Measurements from ENCODE around the gene RNU1-3. TPM values are rescaled to one million over a fixed set of nuclear protein-coding genes. Genes with fewer than 3 reads are reported as not detected.
"Not testable (repeated sequence)": the region's sequence is repeated elsewhere in the genome, so short reads cannot be mapped to it uniquely, and the experiment has no call there.

The RNU1-3 gene
- total and polyA plus RNA-seq, 5 donors from 2014 or later = 23.7 to 3,278 TPM; not detected in 3

DNA sequence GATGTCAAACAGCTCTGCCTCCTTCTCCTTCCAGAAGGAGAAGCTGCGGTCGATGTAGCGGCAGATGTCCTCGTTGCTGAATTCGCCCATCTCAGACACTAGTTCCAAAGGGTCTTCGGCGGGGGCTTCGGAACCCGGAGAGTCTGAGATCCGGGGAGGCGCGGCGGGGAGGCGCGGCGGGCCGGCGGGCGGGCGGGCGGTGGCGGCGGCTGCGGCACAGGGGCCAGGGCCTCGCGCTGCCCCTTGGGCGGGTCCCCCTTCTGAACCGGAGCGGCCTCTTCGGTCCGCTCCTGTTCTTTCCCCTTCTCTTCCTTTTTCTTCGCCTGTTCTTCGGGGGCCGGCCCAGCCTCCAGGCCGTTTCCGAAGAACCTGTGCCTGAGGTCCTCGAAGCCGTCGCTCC lies 25.5 kb upstream of the RNU1-3 start:
- ATAC-seq (ENCODE audit: low read depth in 2 of 2); H3K4me1 ChIP-seq (ENCODE audit: control insufficient read depth, insufficient read depth, low read length, poor library complexity, severe bottlenecking); H3K4me1 Mint-ChIP-seq; H3K9me3 ChIP-seq (ENCODE audit: control insufficient read depth in 2 of 2, low read length in 2 of 2); H3K27me3 ChIP-seq (ENCODE audit: control insufficient read depth, insufficient read depth, low read length); H3K4me3 Mint-ChIP-seq; H3K27me3 Mint-ChIP-seq; H3K27ac Mint-ChIP-seq; H3K4me3 ChIP-seq (ENCODE audit: low read depth, low read length); H3K27ac ChIP-seq (ENCODE audit: insufficient read depth, low read length, poor library complexity, severe bottlenecking); DNase-seq; H3K36me3 Mint-ChIP-seq; H3K36me3 ChIP-seq (ENCODE audit: control insufficient read depth, insufficient read depth, low read length); H3K9me3 Mint-ChIP-seq: not testable (repeated sequence)

DNA sequence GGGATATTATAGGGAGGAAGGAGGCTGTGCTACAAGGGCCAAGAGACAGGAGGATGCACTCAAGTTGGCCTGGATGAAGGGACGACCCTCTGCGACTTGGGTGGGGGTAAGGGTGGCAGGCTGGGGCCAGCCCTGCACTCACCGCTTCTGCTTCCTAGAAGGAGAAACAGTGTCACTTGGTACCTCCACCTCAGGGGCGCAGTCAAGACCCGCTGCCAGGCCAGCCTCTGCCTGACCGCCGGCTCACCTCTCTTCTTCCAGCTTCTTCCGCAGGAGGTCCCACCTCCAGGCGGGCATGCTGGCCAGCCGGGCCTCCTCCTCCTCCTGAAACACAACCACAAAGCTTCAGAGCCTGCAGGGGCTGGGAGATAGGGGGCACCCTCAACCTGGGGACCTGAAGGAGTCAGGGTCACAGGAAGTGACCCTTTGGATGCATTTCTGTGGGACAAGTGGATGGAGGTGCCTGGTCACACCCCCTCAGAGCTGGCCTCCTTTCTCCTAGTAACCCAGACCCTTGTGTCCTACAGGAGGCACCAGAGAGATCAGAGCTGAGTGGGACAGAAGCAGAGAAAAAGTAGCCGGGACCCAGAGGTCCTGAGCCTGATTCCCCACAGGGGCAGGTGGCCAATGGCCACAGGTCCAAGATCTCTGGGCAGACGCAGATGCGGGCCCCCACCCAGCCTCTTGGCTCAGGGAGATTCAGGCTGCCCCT lies 24.4 kb upstream of the RNU1-3 start:
- not testable (repeated sequence) for H3K9me3 Mint-ChIP-seq; H3K9me3 ChIP-seq (ENCODE audit: control insufficient read depth in 2 of 2, low read length in 2 of 2); H3K36me3 Mint-ChIP-seq; DNase-seq; H3K27ac ChIP-seq (ENCODE audit: insufficient read depth, low read length, poor library complexity, severe bottlenecking); H3K27ac Mint-ChIP-seq; H3K4me1 Mint-ChIP-seq; H3K4me3 ChIP-seq (ENCODE audit: low read depth, low read length); ATAC-seq (ENCODE audit: low read depth in 2 of 2); H3K36me3 ChIP-seq (ENCODE audit: control insufficient read depth, insufficient read depth, low read length); H3K4me3 Mint-ChIP-seq; H3K27me3 Mint-ChIP-seq; H3K27me3 ChIP-seq (ENCODE audit: control insufficient read depth, insufficient read depth, low read length); H3K4me1 ChIP-seq (ENCODE audit: control insufficient read depth, insufficient read depth, low read length, poor library complexity, severe bottlenecking)

DNA sequence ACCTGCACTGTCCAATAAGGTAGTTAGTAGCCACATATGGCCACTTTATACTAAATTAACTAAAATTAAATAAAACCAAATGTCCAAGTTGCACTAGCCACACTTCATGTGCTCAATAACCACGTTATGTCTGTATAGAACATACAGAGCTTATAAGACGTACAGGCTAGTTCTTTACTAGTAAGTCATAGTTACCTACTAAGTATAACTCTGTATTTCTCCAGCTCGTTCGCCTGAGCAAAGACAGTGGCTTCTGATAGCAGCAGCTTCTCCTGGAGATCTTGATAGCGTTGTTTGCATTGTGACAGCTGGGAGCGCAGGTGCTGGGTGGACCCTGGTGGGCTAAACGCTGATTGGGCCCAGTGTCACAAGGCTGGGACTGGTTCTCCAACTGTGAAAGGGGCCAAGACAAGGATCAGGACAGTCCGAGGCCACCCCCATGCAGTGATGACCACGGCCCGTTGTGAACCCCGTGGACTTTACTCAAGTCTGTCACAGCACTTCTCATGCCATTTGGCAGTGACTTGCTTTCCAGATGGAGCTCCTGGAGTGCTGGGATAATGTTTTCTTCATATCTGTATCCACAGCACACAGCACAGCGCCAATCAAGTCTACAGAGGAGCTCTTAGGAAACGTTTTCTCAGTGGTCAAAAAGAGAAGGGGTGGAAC lies 20.5 kb upstream of the RNU1-3 start:
- H3K4me3 Mint-ChIP-seq = peak overlapping the region in 1 of 4 donors; percentile 69
- not testable (repeated sequence) for H3K9me3 ChIP-seq (ENCODE audit: control insufficient read depth in 2 of 2, low read length in 2 of 2); H3K27me3 ChIP-seq (ENCODE audit: control insufficient read depth, insufficient read depth, low read length); H3K4me1 Mint-ChIP-seq; H3K27ac Mint-ChIP-seq; ATAC-seq (ENCODE audit: low read depth in 2 of 2); DNase-seq; H3K4me3 ChIP-seq (ENCODE audit: low read depth, low read length); H3K9me3 Mint-ChIP-seq; H3K4me1 ChIP-seq (ENCODE audit: control insufficient read depth, insufficient read depth, low read length, poor library complexity, severe bottlenecking); H3K36me3 Mint-ChIP-seq; H3K27ac ChIP-seq (ENCODE audit: insufficient read depth, low read length, poor library complexity, severe bottlenecking); H3K36me3 ChIP-seq (ENCODE audit: control insufficient read depth, insufficient read depth, low read length)
- H3K27me3 Mint-ChIP-seq = peaks cover 18% of the 10 kb centered on the region

DNA sequence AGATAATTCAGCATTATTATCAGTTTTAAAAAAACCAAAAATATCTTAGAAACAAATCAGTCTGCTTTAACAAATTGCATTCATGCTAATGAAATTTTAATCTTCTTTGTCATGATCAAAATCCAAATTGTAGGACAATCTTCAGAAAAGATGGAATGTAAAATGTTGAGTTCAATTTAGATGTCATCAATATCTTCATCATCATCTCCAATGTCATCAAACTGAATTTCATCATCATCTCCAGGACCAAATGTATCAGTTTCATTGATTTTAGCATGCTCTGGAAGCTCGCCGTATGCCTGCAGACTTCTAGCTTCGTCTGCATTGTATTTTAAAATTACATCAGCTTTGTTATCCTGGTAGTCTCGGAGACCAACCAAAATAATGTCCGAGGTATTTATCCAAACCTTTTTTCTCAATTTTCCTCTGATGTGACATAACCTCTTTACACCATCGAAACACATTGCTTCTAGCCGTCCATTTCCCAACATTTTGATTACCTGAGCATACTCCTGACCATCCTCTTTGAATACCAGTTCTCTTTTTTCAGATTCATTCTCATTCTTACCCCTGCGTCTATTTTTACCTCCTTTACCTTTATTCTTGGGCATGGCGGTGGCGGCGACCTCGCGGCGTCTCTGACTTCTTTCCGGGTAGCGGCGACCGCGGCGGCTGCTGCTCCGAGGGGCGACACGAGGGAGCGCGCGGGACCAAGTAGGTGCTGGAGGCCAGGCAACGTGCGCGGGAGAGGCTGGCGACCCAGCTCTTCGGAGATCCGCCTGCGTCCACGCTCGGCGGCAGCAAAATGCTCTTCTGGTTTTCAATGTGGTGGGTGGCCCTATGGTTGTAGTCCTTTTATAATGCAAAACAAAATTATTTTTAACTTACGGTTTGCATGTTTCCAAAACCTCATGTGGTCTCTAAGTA lies 19.0 kb upstream of the RNU1-3 start:
- peak overlapping the region in 1 of 4 donors; percentile 20 for H3K4me3 Mint-ChIP-seq
- H3K27me3 Mint-ChIP-seq = peaks cover 18% of the 10 kb centered on the region
- not testable (repeated sequence) for H3K27ac Mint-ChIP-seq; H3K27ac ChIP-seq (ENCODE audit: insufficient read depth, low read length, poor library complexity, severe bottlenecking); H3K4me3 ChIP-seq (ENCODE audit: low read depth, low read length); H3K36me3 Mint-ChIP-seq; H3K36me3 ChIP-seq (ENCODE audit: control insufficient read depth, insufficient read depth, low read length); H3K4me1 Mint-ChIP-seq; H3K27me3 ChIP-seq (ENCODE audit: control insufficient read depth, insufficient read depth, low read length); DNase-seq; H3K9me3 Mint-ChIP-seq; H3K4me1 ChIP-seq (ENCODE audit: control insufficient read depth, insufficient read depth, low read length, poor library complexity, severe bottlenecking); H3K9me3 ChIP-seq (ENCODE audit: control insufficient read depth in 2 of 2, low read length in 2 of 2)
- peak in 1 of 2 donors; percentile 46 for ATAC-seq (ENCODE audit: low read depth in 2 of 2)

DNA sequence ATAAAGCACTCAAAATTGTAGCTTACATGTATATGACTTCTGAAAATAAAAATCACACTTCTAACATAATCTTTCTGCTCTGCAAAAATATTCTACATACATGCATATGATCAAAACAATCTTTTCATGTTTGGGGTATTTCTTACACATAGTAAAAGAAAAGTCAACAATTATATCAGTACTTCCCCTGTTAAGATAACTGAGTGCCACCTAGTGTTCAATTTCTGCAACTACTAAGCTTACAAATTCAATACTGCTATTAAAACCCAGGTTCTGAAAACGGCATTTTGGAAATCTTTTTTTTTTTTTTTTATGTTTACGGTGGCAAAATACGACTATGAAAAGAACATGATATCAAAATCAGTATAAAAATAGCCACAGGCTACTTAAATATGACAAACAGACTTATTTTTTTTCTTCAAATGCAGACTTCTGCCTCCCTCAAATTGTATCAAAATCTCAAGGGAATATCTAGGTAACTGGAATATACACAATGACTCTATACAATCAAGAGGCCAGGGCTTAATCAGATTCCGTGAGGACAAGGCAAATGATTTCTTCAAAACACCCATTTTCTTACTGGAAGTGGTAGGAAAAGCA lies 18.1 kb upstream of the RNU1-3 start:
- H3K9me3 ChIP-seq (ENCODE audit: control insufficient read depth in 2 of 2, low read length in 2 of 2); H3K27ac ChIP-seq (ENCODE audit: insufficient read depth, low read length, poor library complexity, severe bottlenecking); H3K4me3 ChIP-seq (ENCODE audit: low read depth, low read length); H3K36me3 Mint-ChIP-seq; H3K27me3 ChIP-seq (ENCODE audit: control insufficient read depth, insufficient read depth, low read length); H3K4me3 Mint-ChIP-seq; H3K9me3 Mint-ChIP-seq; H3K4me1 Mint-ChIP-seq; H3K27ac Mint-ChIP-seq; H3K4me1 ChIP-seq (ENCODE audit: control insufficient read depth, insufficient read depth, low read length, poor library complexity, severe bottlenecking); H3K36me3 ChIP-seq (ENCODE audit: control insufficient read depth, insufficient read depth, low read length): not testable (repeated sequence)
- peak; percentile 50 to 60 for ATAC-seq (ENCODE audit: low read depth in 2 of 2)
- H3K27me3 Mint-ChIP-seq = peaks cover 25% of the 10 kb centered on the region
- peak in 1 of 3 donors; percentile 36 for DNase-seq

DNA sequence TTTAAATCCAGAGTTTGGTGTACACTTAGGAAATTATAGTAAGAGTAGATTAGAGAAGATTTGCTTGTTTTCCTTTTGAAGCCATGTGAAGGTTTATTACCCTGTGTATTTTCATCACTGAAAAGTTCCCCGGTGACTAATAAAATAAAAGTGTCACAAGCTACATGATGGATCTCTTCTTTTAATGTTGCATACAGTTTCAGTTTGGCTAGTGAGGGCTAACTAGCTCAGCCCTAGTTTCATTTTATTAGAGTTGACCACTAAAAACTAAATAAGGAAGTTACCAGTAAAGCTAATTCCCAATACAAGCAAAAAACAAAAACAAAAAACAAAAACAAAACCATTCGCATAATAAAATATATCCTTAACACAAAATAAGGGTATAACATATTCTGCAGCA lies 17.4 kb upstream of the RNU1-3 start:
- not testable (repeated sequence) for H3K4me3 Mint-ChIP-seq; H3K4me1 Mint-ChIP-seq; H3K36me3 ChIP-seq (ENCODE audit: control insufficient read depth, insufficient read depth, low read length); H3K9me3 ChIP-seq (ENCODE audit: control insufficient read depth in 2 of 2, low read length in 2 of 2); H3K36me3 Mint-ChIP-seq; H3K27ac ChIP-seq (ENCODE audit: insufficient read depth, low read length, poor library complexity, severe bottlenecking); H3K9me3 Mint-ChIP-seq; DNase-seq; H3K27ac Mint-ChIP-seq; H3K4me1 ChIP-seq (ENCODE audit: control insufficient read depth, insufficient read depth, low read length, poor library complexity, severe bottlenecking); H3K4me3 ChIP-seq (ENCODE audit: low read depth, low read length); H3K27me3 ChIP-seq (ENCODE audit: control insufficient read depth, insufficient read depth, low read length); ATAC-seq (ENCODE audit: low read depth in 2 of 2)
- peaks cover 32% of the 10 kb centered on the region for H3K27me3 Mint-ChIP-seq

DNA sequence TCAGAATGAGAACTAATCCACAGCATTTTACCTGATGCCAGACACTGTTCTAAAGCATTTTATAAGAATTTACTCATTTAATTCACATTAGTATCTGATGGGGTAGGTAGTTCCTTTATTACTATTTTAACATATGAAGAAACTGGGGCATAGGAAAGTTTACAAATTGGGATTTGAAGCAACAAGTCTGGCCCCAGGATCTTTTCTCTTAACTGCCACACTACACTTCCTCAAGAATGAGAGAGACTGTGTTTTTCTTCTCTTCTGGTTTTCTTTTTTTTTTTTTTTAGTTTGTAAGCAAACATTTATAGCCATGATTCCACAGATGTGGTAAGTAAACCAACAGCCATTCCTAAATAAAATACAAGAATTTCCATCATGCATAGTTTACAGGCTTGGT lies 16.1 kb upstream of the RNU1-3 start:
- not testable (repeated sequence) for H3K4me3 Mint-ChIP-seq; H3K9me3 ChIP-seq (ENCODE audit: control insufficient read depth in 2 of 2, low read length in 2 of 2); H3K27ac Mint-ChIP-seq; H3K36me3 Mint-ChIP-seq; H3K4me3 ChIP-seq (ENCODE audit: low read depth, low read length); DNase-seq; H3K27me3 ChIP-seq (ENCODE audit: control insufficient read depth, insufficient read depth, low read length); H3K4me1 ChIP-seq (ENCODE audit: control insufficient read depth, insufficient read depth, low read length, poor library complexity, severe bottlenecking); H3K36me3 ChIP-seq (ENCODE audit: control insufficient read depth, insufficient read depth, low read length); H3K27ac ChIP-seq (ENCODE audit: insufficient read depth, low read length, poor library complexity, severe bottlenecking); H3K9me3 Mint-ChIP-seq; ATAC-seq (ENCODE audit: low read depth in 2 of 2); H3K4me1 Mint-ChIP-seq
- H3K27me3 Mint-ChIP-seq = peaks cover 41% of the 10 kb centered on the region
